ENCODE data around the gene ARHGAP15.

The ARHGAP15 gene

DNA sequence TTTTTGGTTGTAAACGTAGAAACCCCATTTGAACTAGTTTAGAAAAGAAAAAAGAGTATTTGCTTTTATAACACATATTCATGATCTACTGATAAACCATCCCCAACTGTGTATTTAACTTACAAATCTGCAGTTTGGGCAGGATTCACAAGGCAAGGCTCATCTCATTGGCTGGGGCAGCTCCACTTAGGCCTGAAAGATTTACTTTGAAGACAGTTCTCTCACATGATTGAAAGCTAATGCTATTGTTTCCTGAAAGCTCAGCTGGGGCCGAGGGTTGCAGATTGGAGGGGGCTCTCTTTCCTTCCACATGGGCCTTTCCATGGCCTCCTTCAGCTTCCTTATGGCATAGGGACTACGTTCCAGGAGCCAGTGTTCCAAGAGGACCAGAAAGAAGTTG lies 47.4 kb downstream of the ARHGAP15 start:
- no peak for DNase-seq

DNA sequence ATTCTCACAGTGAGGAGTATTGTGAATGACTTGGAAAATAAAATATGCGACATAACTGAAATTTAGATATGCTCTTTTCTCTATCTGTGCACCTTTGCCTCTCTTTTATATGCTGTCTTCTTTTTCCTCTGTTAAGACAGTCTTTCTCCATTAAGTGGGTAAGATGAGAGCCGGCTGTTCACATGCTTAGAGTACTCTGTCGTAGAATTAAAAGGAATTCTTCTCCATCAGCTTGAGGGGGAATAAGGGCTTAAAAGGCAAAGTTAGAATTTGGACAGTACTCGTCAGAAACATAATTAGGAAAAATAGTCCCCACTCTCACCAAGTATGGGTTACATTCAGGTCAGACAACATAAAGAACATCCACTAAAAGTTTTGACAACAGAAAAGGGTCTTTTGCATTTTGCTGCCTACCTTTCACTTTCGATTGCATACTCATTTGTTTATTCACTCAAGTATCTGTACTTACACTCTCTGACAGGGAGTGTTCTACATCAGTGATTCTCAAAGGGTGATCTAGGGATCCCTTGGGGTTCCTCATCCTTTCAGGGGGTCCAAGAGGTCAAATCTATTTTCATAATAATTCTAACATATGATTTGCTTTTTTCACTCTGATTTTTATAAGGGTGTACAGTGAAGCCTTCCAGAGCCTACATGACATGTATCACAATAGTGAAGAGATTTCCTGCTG lies 48.0 kb downstream of the ARHGAP15 start:
- no peak for DNase-seq

- no peak for DNase-seq
Measured at GRCh38 chr2:143181494-143181893, 52.3 kb downstream of the ARHGAP15 start.

GRCh38 chr2:143182649-143183048 lies 53.4 kb downstream of the ARHGAP15 start:
- no peak for DNase-seq

DNA sequence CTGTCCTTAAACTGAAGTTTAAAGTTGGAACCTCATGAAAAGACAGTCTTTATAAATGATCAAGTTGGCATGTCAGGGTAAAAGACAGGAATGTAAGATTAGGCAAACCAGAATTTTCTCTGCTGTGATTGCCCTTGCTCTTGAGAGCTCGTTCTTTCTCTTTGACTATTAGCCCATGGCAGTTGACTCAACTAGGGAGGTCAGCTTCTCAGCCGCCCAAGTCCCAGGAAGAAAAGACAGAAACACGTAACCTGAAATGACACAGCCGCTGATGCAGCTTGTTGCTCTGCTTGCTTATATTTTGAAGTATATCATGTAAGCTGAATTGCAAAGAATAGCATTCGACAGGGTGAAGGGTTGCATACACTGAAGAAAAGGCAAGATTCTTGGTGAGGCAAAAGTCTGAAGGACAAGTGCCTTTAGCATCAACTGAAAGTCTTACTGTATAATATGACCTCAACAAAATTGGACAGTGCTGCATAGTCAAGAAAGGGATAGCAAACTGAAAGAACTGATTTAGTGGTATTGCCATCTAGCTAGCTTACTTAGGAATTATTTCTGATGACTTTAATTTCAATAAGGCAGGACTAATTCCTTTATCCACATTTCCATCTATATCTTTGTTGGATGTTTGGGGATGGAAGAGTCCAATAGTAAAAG lies 54.7 kb downstream of the ARHGAP15 start:
- no peak for DNase-seq

DNA sequence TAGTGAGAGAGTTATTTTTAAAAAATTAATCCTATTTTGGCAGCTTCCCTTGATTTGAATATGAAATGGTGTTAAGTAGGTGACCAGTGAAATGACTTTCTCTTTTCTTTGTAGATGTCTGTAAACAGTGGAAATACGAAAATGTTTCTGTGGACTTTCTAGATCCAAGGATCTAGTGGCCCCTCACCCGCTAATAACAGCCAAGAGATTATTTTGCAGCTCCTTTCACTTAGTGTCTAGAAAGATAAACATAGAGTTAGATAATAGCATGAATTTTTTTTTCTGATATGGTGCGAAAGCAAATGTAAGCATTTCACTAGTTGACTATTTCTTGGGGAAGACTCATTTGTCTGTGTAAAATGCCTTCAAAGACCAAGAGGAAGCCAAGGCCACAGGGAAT lies 57.7 kb downstream of the ARHGAP15 start:
- no peak for DNase-seq

DNA sequence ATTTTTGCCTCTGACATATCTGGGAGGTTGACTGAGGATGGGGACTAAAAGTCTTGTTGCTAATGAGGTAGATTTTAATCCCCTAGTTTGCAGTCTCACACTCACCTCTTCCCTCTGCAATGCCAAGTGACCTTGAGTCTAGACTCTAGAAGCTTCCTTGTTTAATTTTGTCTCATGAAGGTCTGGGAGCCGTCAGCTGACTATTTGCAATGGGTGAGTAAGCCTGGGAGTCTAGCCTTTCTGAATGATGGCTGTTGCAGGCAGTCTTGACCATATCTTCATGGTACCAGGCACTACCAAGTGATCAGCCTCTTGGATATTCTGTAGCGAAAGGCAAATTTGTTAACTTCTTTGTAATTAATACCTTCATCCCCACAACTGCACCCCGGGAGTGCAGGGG lies 61.2 kb downstream of the ARHGAP15 start:
- DNase-seq: no peak

DNA sequence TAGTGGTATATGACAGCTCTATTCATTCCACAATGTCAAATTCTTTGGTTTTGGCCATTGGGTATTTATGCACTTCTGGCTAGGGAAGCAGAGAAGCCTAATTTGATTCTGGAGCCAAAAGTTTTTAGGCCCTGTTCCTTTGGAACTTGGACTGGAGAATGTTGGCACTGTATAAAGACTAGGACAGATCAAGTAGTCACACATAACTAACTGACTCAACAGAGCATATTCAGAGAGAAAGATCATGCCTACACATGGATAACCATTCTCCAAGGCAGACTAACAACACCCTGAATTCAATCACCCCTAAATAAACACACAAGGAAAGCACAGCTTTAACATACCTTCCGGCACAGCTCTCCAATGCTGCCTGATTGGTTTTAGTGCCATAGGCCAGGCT lies 62.9 kb downstream of the ARHGAP15 start:
- no peak for DNase-seq

- no peak for DNase-seq
Measured at GRCh38 chr2:143192716-143193115, 63.5 kb downstream of the ARHGAP15 start.

DNA sequence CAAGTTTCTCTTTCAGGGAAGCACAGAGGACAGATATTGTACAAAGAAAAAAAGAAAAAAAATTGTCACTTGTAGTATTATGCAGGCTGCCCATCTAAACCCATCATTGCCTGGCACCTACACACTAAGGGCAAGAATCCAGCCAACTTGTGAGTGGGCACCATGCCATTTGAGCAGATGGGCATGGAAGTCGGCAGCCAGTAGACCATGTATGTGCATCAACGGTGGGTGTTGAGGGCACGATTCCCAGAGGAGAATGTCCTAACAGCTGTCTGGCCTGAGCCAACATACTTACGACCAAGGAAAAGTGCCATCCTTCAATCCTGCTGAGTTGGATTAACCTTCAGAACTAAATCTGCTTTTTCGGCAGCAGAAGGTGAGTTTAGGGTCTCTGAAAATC lies 63.9 kb downstream of the ARHGAP15 start:
- DNase-seq: no peak

DNA sequence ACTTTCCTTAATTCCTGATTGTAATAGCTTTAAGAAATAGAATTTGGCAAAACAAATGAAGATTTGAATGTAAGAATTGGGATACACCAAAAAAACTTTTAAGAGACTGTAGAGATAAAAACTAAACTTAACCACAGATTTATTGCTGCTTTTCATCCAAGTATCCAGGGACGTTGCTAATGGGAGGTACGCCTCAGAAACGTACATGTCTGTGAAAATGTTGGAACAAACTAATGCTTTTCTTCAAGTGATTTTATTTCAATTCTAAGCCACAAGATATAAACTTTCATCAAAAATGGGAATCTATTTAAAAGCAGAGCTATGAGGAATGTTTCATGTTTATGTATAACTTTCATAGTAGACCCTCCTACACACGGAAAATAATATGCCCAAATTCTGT lies 66.3 kb downstream of the ARHGAP15 start:
- DNase-seq: no peak

DNA sequence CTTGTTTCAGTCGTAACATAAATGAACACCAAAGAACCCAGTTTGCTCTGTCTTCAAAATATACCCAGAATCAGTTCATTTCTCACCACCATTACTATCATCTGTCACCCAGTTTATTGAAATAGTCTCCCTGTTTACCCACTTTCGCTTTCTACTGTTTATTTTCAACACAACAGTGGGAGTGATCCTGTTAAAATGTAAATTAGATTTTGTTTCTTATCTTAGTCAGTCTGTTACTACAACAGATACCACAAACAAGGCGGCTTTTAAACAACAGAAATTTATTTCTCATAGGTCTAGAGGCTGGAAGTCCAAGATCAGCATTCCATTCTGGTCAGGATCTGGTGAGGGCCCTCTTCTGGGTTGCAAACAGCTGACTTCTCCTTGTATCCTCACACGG lies 74.8 kb downstream of the ARHGAP15 start:
- no peak for DNase-seq

- DNase-seq: no peak
Measured at GRCh38 chr2:143205106-143205764, 76.0 kb downstream of the ARHGAP15 start.

DNA sequence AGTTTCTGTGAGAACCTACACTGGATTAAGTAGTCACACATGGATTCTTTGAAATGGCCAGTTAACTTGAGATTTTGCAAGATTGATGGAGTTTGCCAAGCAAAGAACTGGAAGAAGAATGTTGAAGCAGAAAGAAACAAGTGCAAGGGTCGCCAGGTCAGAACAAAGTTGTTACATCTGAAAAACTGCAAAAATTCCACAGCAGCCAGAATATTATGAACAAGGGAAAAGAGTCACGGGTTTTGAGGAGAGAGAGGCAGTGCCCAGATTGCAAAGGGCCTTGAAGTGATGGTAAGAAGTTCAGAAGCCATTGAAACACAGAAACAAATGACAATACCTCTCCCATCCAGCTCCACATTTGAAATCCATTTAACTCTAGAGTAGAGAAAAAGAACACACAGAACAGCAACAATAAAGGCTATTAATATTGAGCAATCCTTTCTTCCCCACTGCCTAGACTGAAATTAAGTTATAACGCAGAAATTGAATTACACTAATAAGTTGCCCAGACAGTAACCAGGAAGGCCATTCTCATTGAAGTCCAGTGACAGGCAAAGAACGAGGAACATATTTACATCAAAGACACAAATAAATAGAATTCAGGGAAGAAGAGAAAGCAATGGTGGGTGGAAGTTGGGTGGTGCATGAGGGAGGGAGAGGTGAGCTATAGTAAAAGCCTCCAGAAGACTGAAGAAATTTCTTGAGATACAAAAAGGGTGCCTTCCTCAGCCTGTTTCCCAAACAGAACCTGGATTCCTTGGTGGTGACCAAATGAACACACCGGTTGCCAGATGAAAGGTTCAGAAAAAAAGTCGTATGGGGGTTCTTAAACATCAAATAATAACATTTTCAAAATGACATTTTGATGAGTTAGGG lies 80.6 kb downstream of the ARHGAP15 start:
- DNase-seq: no peak

GRCh38 chr2:143210446-143210819 lies 81.2 kb downstream of the ARHGAP15 start:
- DNase-seq: no peak

- no peak for DNase-seq
Measured at GRCh38 chr2:143217512-143218115, 88.4 kb downstream of the ARHGAP15 start.

- no peak for DNase-seq
Measured at GRCh38 chr2:143218621-143219020, 89.4 kb downstream of the ARHGAP15 start.

- no peak for DNase-seq
Measured at GRCh38 chr2:143219266-143219665, 90.0 kb downstream of the ARHGAP15 start.

DNA sequence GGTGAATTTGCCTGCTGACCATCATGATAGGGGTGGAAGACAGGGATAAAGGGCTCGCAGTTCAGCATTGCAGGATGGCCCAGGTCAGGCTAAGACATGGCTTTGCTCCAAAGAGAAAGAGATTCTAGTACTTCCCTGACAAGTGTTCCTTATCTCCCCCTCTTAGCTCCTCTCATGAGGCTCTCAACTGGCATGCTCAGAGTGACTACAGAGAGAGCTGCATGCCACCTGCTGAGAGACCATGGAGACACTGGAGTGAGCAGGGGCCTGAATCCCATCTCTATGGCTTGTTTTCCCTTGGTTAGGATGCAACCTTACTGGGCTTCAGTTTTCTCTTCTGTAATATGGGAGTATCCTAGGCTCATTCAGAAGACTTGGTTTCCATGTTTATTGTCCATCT lies 94.3 kb downstream of the ARHGAP15 start:
- DNase-seq: no peak

GRCh38 chr2:143225931-143226330 lies 96.7 kb downstream of the ARHGAP15 start:
- DNase-seq: no peak

DNA sequence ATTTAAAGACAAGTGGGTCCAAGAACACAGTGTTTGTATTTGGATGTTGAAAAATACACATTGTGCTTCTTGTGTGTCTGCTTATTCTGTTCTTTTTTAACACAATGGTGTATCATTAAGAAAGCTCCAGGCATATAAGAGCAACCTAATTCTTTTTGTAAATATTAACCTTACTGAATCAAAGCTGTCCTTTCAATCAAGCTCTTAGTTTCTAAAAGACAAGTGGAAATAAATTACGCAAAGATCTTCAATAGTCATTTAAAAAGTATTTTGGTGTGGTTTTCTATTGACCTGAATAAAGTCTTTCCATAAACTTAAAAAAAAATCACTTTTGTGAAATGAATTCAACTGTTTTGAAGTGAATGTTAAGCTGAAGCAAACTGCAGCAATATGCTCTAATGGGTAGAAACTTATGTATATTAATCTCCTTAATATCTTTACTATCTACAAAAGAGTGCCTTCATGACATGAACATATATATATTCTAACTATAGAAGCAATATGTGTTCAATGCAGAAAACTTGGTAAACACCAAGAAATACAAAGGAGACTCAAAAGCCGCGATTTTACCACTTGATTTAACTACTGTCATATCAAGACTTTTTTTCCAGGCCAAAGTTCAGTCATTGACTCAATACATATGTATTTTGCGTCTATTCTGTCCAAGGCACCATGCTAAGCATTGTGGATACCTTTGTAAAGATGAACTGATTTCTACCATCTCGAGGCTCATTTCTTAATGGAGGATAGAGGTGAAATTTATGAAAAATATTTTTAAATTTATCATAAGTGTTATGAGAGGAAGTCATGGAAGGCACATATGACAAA lies 97.7 kb downstream of the ARHGAP15 start:
- no peak for DNase-seq

GRCh38 chr2:143229411-143229810 lies 100.2 kb downstream of the ARHGAP15 start:
- no peak for DNase-seq
